ENCODE results near the gene NUDCD3.

NUDCD3 gene

GRCh38 chr7:44384586-44385433, 105.6 kb downstream of the NUDCD3 start:
- H3K4me1 Mint-ChIP-seq, result no peaks in the 10 kb centered on the region
- no peaks in the 10 kb centered on the region for H3K27me3 Mint-ChIP-seq
- DNase-seq (no peak), ATAC-seq (no peak)
- peaks cover 16% of the 10 kb centered on the region for H3K36me3 Mint-ChIP-seq (ENCODE audit: low read depth)
- H3K9me3 Mint-ChIP-seq, result no peaks in the 10 kb centered on the region
- no peak overlapping the region for H3K27ac Mint-ChIP-seq
- H3K4me3 Mint-ChIP-seq, result no peak overlapping the region

- Mint-ChIP-seq H3K9me3 (no peaks in the 10 kb centered on the region), H3K4me3 (no peak overlapping the region), H3K27ac (no peak overlapping the region), H3K36me3 (ENCODE audit: low read depth) (peaks cover 12% of the 10 kb centered on the region), H3K4me1 (no peaks in the 10 kb centered on the region), H3K27me3 (no peaks in the 10 kb centered on the region)
- DNase-seq (no peak), ATAC-seq (no peak)
Measured at GRCh38 chr7:44383566-44383965, 106.9 kb downstream of the NUDCD3 start.

- no peak overlapping the region for H3K27ac Mint-ChIP-seq
- no peak for DNase-seq
- peaks cover 10% of the 10 kb centered on the region for H3K36me3 Mint-ChIP-seq (ENCODE audit: low read depth)
- H3K27me3 Mint-ChIP-seq, result no peaks in the 10 kb centered on the region
- no peaks in the 10 kb centered on the region for H3K9me3 Mint-ChIP-seq
- ATAC-seq, result no peak
- H3K4me3 Mint-ChIP-seq, result no peak overlapping the region
- H3K4me1 Mint-ChIP-seq, result no peaks in the 10 kb centered on the region
Measured at GRCh38 chr7:44382459-44383265, 107.8 kb downstream of the NUDCD3 start.

GRCh38 chr7:44381494-44382220, 108.8 kb downstream of the NUDCD3 start:
- no peaks in the 10 kb centered on the region for H3K27me3 Mint-ChIP-seq
- no peaks in the 10 kb centered on the region for H3K9me3 Mint-ChIP-seq
- DNase-seq (no peak), ATAC-seq (no peak)
- no peak overlapping the region for H3K4me3 Mint-ChIP-seq
- H3K27ac Mint-ChIP-seq, result no peak overlapping the region
- H3K36me3 Mint-ChIP-seq (ENCODE audit: low read depth), result peaks cover 10% of the 10 kb centered on the region
- H3K4me1 Mint-ChIP-seq, result no peaks in the 10 kb centered on the region

GRCh38 chr7:44380831-44381493, 109.5 kb downstream of the NUDCD3 start:
- no peak overlapping the region for H3K27ac Mint-ChIP-seq
- H3K4me3 Mint-ChIP-seq, result no peak overlapping the region
- no peak for ATAC-seq
- H3K36me3 Mint-ChIP-seq (ENCODE audit: low read depth), result peaks cover 6% of the 10 kb centered on the region
- no peaks in the 10 kb centered on the region for H3K27me3 Mint-ChIP-seq
- H3K9me3 Mint-ChIP-seq, result no peaks in the 10 kb centered on the region
- no peaks in the 10 kb centered on the region for H3K4me1 Mint-ChIP-seq
- DNase-seq, result no peak

- no peak for ATAC-seq
- Mint-ChIP-seq H3K9me3 (no peaks in the 10 kb centered on the region), H3K27ac (no peak overlapping the region), H3K4me1 (no peaks in the 10 kb centered on the region), H3K4me3 (no peak overlapping the region), H3K36me3 (ENCODE audit: low read depth) (peaks cover 5% of the 10 kb centered on the region), H3K27me3 (no peaks in the 10 kb centered on the region)
- DNase-seq, result no peak
Measured at GRCh38 chr7:44380189-44380830, 110.1 kb downstream of the NUDCD3 start.

GRCh38 chr7:44379366-44380188, 110.9 kb downstream of the NUDCD3 start:
- Mint-ChIP-seq H3K36me3 (ENCODE audit: low read depth) (peaks cover under 1% of the 10 kb centered on the region), H3K9me3 (no peaks in the 10 kb centered on the region), H3K4me3 (no peak overlapping the region), H3K4me1 (no peaks in the 10 kb centered on the region), H3K27me3 (no peaks in the 10 kb centered on the region), H3K27ac (no peak overlapping the region)
- no peak for DNase-seq
- ATAC-seq, result no peak

GRCh38 chr7:44378744-44379143, 111.7 kb downstream of the NUDCD3 start:
- Mint-ChIP-seq H3K9me3 (no peaks in the 10 kb centered on the region), H3K36me3 (ENCODE audit: low read depth) (no peaks in the 10 kb centered on the region), H3K27ac (peak overlapping the region; percentile 70), H3K27me3 (no peaks in the 10 kb centered on the region), H3K4me3 (no peak overlapping the region), H3K4me1 (no peaks in the 10 kb centered on the region)
- no peak for DNase-seq
- ATAC-seq, result no peak

- H3K4me3 Mint-ChIP-seq, result no peak overlapping the region
- ATAC-seq, result no peak
- no peaks in the 10 kb centered on the region for H3K27me3 Mint-ChIP-seq
- H3K27ac Mint-ChIP-seq, result no peak overlapping the region
- DNase-seq, result no peak
- no peaks in the 10 kb centered on the region for H3K4me1 Mint-ChIP-seq
- no peaks in the 10 kb centered on the region for H3K36me3 Mint-ChIP-seq (ENCODE audit: low read depth)
- H3K9me3 Mint-ChIP-seq, result no peaks in the 10 kb centered on the region
Measured at GRCh38 chr7:44377681-44378421, 112.6 kb downstream of the NUDCD3 start.

GRCh38 chr7:44377134-44377463, 113.4 kb downstream of the NUDCD3 start:
- H3K4me1 Mint-ChIP-seq, result no peaks in the 10 kb centered on the region
- ATAC-seq, result no peak
- H3K27me3 Mint-ChIP-seq, result no peaks in the 10 kb centered on the region
- no peak overlapping the region for H3K27ac Mint-ChIP-seq
- DNase-seq, result no peak
- no peak overlapping the region for H3K4me3 Mint-ChIP-seq
- no peaks in the 10 kb centered on the region for H3K36me3 Mint-ChIP-seq (ENCODE audit: low read depth)
- H3K9me3 Mint-ChIP-seq, result no peaks in the 10 kb centered on the region

- no peak for DNase-seq
- no peak overlapping the region for H3K27ac Mint-ChIP-seq
- no peaks in the 10 kb centered on the region for H3K36me3 Mint-ChIP-seq (ENCODE audit: low read depth)
- H3K4me3 Mint-ChIP-seq, result no peak overlapping the region
- no peaks in the 10 kb centered on the region for H3K9me3 Mint-ChIP-seq
- H3K27me3 Mint-ChIP-seq, result no peaks in the 10 kb centered on the region
- no peaks in the 10 kb centered on the region for H3K4me1 Mint-ChIP-seq
- no peak for ATAC-seq
Measured at GRCh38 chr7:44376429-44377133, 113.9 kb downstream of the NUDCD3 start.

GRCh38 chr7:44375926-44376342, 114.5 kb downstream of the NUDCD3 start:
- no peak overlapping the region for H3K27ac Mint-ChIP-seq
- ATAC-seq (no peak), DNase-seq (no peak)
- H3K9me3 Mint-ChIP-seq, result no peaks in the 10 kb centered on the region
- no peaks in the 10 kb centered on the region for H3K4me1 Mint-ChIP-seq
- H3K36me3 Mint-ChIP-seq (ENCODE audit: low read depth), result no peaks in the 10 kb centered on the region
- no peak overlapping the region for H3K4me3 Mint-ChIP-seq
- no peaks in the 10 kb centered on the region for H3K27me3 Mint-ChIP-seq
